ENCODE results near the gene ADD3. TPM values are rescaled to one million over a fixed set of nuclear protein-coding genes. Genes with fewer than 3 reads are reported as not detected.

Gene ADD3
- polyA plus RNA-seq, 1 donor (not counting 4 experiments of a cell fraction or from before 2014, with no cell fraction given), result 61.7 TPM

DNA sequence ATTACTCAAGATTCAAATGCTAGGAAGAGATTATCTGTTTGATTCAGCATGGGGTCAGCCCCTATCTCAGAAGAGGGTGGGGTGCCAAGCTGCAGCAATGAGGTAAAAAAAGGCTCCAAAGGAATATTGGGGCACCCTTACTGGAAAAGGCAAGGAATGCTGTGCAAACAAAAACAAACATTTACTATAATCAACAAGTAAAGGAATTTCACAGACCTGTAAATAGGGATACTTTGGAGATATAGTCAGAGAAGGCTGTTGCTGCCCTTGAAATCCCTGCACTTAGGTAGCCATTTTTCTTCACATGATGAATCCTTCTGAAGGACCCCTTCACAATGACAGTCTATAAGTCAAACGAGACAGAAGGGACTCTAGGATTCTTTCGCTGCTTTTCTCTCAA is 10.6 kb upstream of the ADD3 start:
- H3K79me2 ChIP-seq (ENCODE audit: control insufficient read depth, insufficient read depth, low read length), result no peaks in the 10 kb centered on the region
- no peak for TF ChIP-seq CTCF (optimal IDR thresholded peaks at IDR 0.05 in 1 of 3, IDR thresholded peaks at IDR 0.05 in 1 of 3, conservative IDR thresholded peaks at IDR 0.05 in 1 of 3; ENCODE audit: extremely low read depth in 1 of 3, insufficient read depth in 2 of 3, low read length in 3 of 3)
- no peak for TF ChIP-seq EZH2 (IDR thresholded peaks at IDR 0.05; ENCODE audit: low read length)
- no peak for DNase-seq (ENCODE audit: low read depth, low spot score)
- peaks cover 3% of the 10 kb centered on the region for H3K4me1 ChIP-seq (ENCODE audit: control insufficient read depth, extremely low read depth, insufficient read depth, low read length)
- H2AFZ ChIP-seq (ENCODE audit: control insufficient read depth, low read length), result no peak overlapping the region
- dilution Hi-C loops (cut with MboI; ENCODE audit: extremely low pct_ligation_motif_present, low sequenced_read_pairs), result no loop called here
- no peaks in the 10 kb centered on the region for H3K9me3 ChIP-seq (ENCODE audit: control insufficient read depth, low read depth, low read length)
- no peak overlapping the region for H3K4me2 ChIP-seq (ENCODE audit: control insufficient read depth, extremely low read depth, insufficient read depth, low read depth, low read length)
- H3K36me3 ChIP-seq (ENCODE audit: control insufficient read depth in 2 of 2, extremely low read depth in 1 of 2, insufficient read depth in 2 of 2, low read length in 2 of 2), result no peaks in the 10 kb centered on the region
- H4K20me1 ChIP-seq (ENCODE audit: control insufficient read depth, extremely low read depth, insufficient read depth, low read length), result no peaks in the 10 kb centered on the region
- no peak overlapping the region for H3K4me3 ChIP-seq (ENCODE audit: control insufficient read depth in 2 of 3, extremely low read depth in 1 of 3, insufficient read depth in 2 of 3, low read depth in 1 of 3, low read length in 3 of 3)
- no peak overlapping the region for H3K27ac ChIP-seq (ENCODE audit: control insufficient read depth, insufficient read depth, low read length)
- no peaks in the 10 kb centered on the region for H3K27me3 ChIP-seq (ENCODE audit: control insufficient read depth, extremely low read depth, insufficient read depth, low read length)
- FAIRE-seq, result no peak
- no peaks in the 10 kb centered on the region for H3K9me1 ChIP-seq (ENCODE audit: control insufficient read depth, extremely low read depth, insufficient read depth, low read length)
- H3K9ac ChIP-seq (ENCODE audit: control insufficient read depth, extremely low read depth, insufficient read depth, low read length), result no peak overlapping the region

DNA sequence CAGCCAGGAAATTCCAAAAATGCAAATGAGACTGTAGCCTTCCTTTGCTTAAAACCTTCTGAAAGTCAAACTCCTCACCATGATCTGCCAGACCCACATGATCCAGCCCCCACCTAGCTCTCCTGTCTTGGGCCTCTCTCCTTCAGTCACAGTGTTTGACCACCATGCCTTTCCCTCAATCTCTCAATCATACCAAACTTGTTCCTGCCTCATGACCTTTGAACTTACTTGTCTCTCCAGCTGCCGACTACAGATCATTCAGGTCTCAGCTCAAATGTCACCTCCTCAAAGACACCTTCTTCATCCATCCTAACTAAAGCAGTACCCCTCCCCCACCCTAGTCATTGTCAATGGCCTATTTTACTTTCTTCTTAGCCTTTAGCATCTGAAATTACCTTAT is 9.3 kb upstream of the ADD3 start:
- no peaks in the 10 kb centered on the region for H3K9me1 ChIP-seq (ENCODE audit: control insufficient read depth, extremely low read depth, insufficient read depth, low read length)
- dilution Hi-C loops (cut with MboI; ENCODE audit: extremely low pct_ligation_motif_present, low sequenced_read_pairs), result no loop called here
- no peaks in the 10 kb centered on the region for H3K79me2 ChIP-seq (ENCODE audit: control insufficient read depth, insufficient read depth, low read length)
- peaks cover 3% of the 10 kb centered on the region for H3K4me1 ChIP-seq (ENCODE audit: control insufficient read depth, extremely low read depth, insufficient read depth, low read length)
- no peak overlapping the region for H3K4me3 ChIP-seq (ENCODE audit: control insufficient read depth in 2 of 3, extremely low read depth in 1 of 3, insufficient read depth in 2 of 3, low read depth in 1 of 3, low read length in 3 of 3)
- TF ChIP-seq EZH2 (IDR thresholded peaks at IDR 0.05; ENCODE audit: low read length) (no peak), CTCF (optimal IDR thresholded peaks at IDR 0.05 in 1 of 3, IDR thresholded peaks at IDR 0.05 in 1 of 3, conservative IDR thresholded peaks at IDR 0.05 in 1 of 3; ENCODE audit: extremely low read depth in 1 of 3, insufficient read depth in 2 of 3, low read length in 3 of 3) (no peak)
- FAIRE-seq (no peak), DNase-seq (ENCODE audit: low read depth, low spot score) (no peak)
- no peak overlapping the region for H3K27ac ChIP-seq (ENCODE audit: control insufficient read depth, insufficient read depth, low read length)
- H3K4me2 ChIP-seq (ENCODE audit: control insufficient read depth, extremely low read depth, insufficient read depth, low read depth, low read length), result no peak overlapping the region
- H2AFZ ChIP-seq (ENCODE audit: control insufficient read depth, low read length), result no peak overlapping the region
- H3K9me3 ChIP-seq (ENCODE audit: control insufficient read depth, low read depth, low read length), result no peaks in the 10 kb centered on the region
- H4K20me1 ChIP-seq (ENCODE audit: control insufficient read depth, extremely low read depth, insufficient read depth, low read length), result no peaks in the 10 kb centered on the region
- H3K27me3 ChIP-seq (ENCODE audit: control insufficient read depth, extremely low read depth, insufficient read depth, low read length), result no peaks in the 10 kb centered on the region
- no peak overlapping the region for H3K9ac ChIP-seq (ENCODE audit: control insufficient read depth, extremely low read depth, insufficient read depth, low read length)
- no peaks in the 10 kb centered on the region for H3K36me3 ChIP-seq (ENCODE audit: control insufficient read depth in 2 of 2, extremely low read depth in 1 of 2, insufficient read depth in 2 of 2, low read length in 2 of 2)

Measured in keratinocyte (primary cell).